Measurements from ENCODE around the gene RFC4. TPM values are rescaled to one million over a fixed set of nuclear protein-coding genes. Genes with fewer than 3 reads are reported as not detected.

Gene RFC4
- total RNA-seq, 1 donor from 2014 or later: 7.1 TPM

DNA sequence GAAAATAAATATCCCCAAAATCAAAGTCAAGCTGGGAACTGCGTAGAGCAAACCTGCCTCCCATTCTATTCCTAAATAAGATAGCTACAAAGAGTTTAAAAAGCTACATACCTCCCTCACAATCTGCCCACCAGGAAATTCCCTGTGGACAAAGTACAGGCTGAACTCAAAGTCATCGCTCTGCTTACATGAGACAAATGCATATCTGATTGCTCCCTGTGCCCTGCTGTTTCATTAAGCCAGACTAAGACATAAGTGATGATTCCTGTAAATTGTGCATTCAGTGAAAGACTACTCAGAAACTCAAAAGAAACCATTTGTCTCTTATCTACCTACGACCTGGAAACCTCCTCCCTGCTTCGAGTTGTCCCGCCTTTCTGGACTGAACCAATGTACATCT is 51.4 kb downstream of the RFC4 start:
- no peak for DNase-seq (ENCODE audit: low spot score)
- ATAC-seq: no peak

DNA sequence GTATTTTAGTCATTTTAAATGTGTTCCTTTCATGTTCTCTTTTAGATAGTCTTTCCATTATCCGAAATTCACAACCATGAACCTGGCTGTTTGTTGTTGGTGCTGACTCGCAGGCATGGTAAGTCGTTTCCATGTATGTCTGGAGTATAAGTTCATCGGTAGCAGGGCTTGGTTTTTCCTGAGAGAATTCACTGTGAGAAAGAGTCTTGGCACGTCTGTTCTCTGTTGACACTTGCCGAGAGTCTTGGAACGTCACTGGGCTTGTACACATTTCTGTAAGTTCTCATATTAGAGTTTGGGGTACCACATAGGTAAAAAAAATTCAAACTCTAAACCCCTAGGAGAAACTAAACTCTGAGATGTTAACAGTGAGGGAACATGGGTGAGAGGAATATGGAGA is 52.3 kb downstream of the RFC4 start:
- DNase-seq (ENCODE audit: low spot score) (no peak), ATAC-seq (no peak)

DNA sequence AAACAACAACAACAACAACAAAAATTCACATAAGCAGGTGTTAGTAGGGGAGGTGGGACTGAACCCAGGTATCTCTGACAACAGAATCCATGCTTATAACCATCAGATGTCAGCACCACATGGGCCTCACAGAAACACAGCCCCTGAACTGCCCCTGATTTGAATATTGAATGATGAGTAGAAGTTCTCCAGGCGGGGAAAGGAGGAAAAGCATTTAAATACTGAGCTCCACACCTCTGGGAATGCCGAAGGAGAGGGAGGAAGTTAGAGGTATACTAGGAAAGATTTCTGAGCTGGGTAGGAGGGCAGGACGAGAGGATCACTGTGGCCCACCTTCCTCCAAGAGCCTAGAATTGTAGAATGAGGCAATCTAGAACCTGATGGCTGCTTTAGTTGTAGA is 54.8 kb downstream of the RFC4 start:
- no peak for ATAC-seq

DNA sequence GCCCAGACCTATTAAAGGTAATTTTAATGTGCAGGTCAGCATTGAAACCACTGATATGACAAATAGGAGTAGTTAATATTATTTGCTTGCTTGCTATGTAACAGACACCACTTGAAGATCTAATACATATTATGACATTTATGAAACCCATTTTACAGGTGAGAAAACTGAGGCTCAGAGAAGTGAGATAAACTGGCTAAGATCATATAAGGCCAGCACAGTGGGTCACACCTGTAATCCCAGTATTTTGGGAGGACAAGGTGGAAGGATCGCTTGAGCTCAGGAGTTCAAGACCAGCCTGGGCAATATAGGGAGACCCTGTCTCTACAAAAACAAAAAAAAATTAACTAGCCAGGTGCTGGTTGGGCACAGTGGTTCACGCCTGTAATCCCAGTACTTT is 56.0 kb downstream of the RFC4 start:
- ATAC-seq (no peak), DNase-seq (ENCODE audit: low spot score) (no peak)

More for the DNA sequence above, 54.8 kb downstream of the RFC4 start:
- no peak for DNase-seq (ENCODE audit: low spot score)

DNA sequence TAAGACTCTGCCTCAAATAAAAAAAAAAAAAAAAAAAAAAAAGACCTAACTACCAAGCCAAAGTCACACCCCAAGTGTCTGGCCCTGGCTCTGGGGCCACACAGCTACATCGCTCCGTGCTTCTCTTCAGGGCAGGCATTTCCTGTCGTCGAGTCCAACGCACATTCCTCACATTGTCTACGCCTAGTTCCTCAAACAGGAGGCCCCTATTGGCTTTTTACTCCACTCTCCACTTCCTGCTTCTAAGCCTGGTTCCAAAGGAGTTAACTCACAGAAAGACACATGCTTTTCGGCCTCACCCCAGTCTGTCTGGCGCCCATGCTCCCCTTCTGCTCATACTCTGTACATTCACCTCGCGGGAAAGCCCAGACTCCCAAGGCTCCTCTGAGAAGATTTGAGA is 60.3 kb downstream of the RFC4 start:
- peak; percentile 54 for DNase-seq (ENCODE audit: low spot score)
- ATAC-seq: peak; percentile 66

DNA sequence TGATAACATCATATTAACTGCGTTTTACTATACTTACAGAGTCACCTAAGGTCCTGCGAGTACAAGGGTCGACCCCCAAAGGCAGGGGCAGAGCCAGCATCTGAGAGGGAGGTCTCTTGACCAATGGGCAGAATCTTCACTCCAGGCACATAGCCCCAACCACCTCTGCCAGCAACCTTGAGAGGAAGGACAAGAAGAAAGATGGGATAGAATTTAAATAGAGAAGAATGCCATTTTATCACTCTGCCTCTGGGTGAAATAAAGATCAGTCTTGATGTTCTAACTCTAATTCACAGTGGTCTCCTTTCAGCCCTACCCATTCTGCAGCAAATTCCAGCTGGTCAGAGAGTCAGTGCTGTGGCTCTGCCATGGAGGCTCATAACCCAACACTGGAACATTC is 62.6 kb downstream of the RFC4 start:
- ATAC-seq: no peak
- DNase-seq (ENCODE audit: low spot score): peak; percentile 36

DNA sequence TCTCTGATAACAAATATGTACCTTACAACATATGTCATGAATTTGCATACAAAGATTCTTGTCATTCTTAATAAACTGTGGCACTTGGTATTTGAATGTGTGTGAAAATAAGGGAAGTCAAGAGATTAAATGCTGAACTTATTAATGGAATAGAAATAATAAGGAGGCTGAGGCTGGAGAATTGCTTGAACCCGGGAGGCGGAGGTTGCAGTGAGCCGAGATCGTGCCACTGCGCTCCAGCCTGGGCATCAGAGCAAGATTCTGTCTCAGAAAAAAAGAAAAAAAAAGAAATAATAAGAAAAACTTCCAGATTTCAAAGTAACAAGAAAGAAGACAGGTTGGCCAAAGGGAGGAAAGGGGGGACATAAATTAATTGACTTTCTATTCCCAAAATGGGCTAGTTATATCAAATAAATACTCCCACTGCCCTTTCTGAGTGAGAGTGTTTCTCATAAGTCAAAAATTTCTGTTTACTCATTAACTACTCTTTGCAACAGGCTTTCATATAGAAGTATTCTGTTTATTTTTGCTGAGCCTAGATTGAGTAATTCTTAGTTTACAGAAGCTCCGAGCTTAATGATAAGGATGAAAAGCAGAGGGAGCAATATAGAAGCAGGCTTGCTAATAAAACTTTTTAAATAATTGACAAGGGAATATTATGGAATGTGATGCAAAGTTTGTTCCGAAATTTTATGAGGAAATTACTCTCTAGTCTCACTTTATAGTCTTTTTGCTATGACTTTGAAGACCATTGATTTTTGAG is 63.5 kb downstream of the RFC4 start:
- ATAC-seq: peak; percentile 38
- peak; percentile 29 for DNase-seq (ENCODE audit: low spot score)

Other genes with a start within 250 kb of the RFC4 start
- 6.4 TPM for gene TBCCD1, start 239.1 kb downstream of the RFC4 start, total RNA-seq
- 35.3 TPM for gene DNAJB11, start 235.8 kb downstream of the RFC4 start, total RNA-seq
- 763 TPM for gene AHSG, start 193.4 kb downstream of the RFC4 start, total RNA-seq
- gene FETUB, start 166.1 kb downstream of the RFC4 start, total RNA-seq: 49.9 TPM
- gene HRG, start 140.5 kb downstream of the RFC4 start, total RNA-seq: 324 TPM
- gene KNG1, start 89.1 kb downstream of the RFC4 start, total RNA-seq: 1,019 TPM
- gene EIF4A2, start 22.9 kb downstream of the RFC4 start, total RNA-seq: 143 TPM
- gene ADIPOQ, start 36.2 kb upstream of the RFC4 start, total RNA-seq: not detected
- 410 TPM for gene ST6GAL1, start 124.0 kb upstream of the RFC4 start, total RNA-seq

All from left lobe of liver (tissue), 2 donors.